Measurements from ENCODE around the gene RANBP9. TPM values are rescaled to one million over a fixed set of nuclear protein-coding genes. Genes with fewer than 3 reads are reported as not detected.

The RANBP9 gene
- total RNA-seq, 1 experiment from 2014 or later, result 57.4 TPM

GRCh38 chr6:13654496-13654895, 57.1 kb downstream of the RANBP9 start:
- no peak overlapping the region for H3K4me3 ChIP-seq (ENCODE audit: low read depth, low read length, poor library complexity, severe bottlenecking)
- ChIA-PET CTCF (no interaction called here), POLR2A (ENCODE audit: low non-redundant PET) (no interaction called here)
- intact Hi-C loops (cut with micrococcal nuclease; ENCODE audit: unreplicated experiment), result no loop called here
- BruUV-seq (replicated peaks), result no TSS peak
- TF ChIP-seq, protein P1, sequence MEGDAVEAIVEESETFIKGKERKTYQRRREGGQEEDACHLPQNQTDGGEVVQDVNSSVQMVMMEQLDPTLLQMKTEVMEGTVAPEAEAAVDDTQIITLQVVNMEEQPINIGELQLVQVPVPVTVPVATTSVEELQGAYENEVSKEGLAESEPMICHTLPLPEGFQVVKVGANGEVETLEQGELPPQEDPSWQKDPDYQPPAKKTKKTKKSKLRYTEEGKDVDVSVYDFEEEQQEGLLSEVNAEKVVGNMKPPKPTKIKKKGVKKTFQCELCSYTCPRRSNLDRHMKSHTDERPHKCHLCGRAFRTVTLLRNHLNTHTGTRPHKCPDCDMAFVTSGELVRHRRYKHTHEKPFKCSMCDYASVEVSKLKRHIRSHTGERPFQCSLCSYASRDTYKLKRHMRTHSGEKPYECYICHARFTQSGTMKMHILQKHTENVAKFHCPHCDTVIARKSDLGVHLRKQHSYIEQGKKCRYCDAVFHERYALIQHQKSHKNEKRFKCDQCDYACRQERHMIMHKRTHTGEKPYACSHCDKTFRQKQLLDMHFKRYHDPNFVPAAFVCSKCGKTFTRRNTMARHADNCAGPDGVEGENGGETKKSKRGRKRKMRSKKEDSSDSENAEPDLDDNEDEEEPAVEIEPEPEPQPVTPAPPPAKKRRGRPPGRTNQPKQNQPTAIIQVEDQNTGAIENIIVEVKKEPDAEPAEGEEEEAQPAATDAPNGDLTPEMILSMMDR (conservative IDR thresholded peaks at IDR 0.05; ENCODE audit: low read depth, low read length), result no peak
- no peak for TF ChIP-seq EZH2 (IDR thresholded peaks at IDR 0.05; ENCODE audit: borderline replicate concordance, low read depth, low read length, poor library complexity, severe bottlenecking)
- DNase-seq (ENCODE audit: low spot score), result no peak
- no peaks in the 10 kb centered on the region for H3K9me3 ChIP-seq (ENCODE audit: low read depth, low read length, poor library complexity, severe bottlenecking)
- peaks cover 3% of the 10 kb centered on the region for H3K4me1 ChIP-seq (ENCODE audit: insufficient read depth, low read length, poor library complexity, severe bottlenecking)
- H3K36me3 ChIP-seq (ENCODE audit: insufficient read depth, low read length, poor library complexity, severe bottlenecking), result peaks cover 9% of the 10 kb centered on the region
- H3K27ac ChIP-seq (ENCODE audit: low read depth, low read length, poor library complexity, severe bottlenecking), result no peak overlapping the region
- no peaks in the 10 kb centered on the region for H3K27me3 ChIP-seq (replicated peaks; ENCODE audit: insufficient read depth, low read depth, low read length, poor library complexity)

DNA sequence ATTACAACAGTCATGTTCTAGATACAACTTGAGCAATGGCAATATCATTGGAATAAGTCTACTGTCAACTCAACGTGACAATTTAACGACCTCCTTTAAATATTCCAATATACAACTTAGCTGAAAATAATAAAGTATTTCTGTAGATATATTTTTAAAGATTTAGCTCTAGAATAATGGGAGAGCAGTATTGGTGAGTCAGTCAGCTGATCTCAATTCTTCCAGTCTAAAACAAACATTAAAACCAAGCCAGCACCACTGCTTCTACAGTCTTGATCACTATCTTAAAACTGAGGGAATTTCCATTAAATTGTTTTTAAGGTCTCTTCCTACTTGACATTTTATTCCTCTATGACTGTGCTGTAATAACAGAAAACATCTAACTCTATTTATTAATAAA, 58.3 kb downstream of the RANBP9 start:
- Histone ChIP-seq H3K9me3 (ENCODE audit: low read depth, low read length, poor library complexity, severe bottlenecking) (no peaks in the 10 kb centered on the region), H3K36me3 (ENCODE audit: insufficient read depth, low read length, poor library complexity, severe bottlenecking) (peaks cover 9% of the 10 kb centered on the region), H3K4me1 (ENCODE audit: insufficient read depth, low read length, poor library complexity, severe bottlenecking) (peaks cover 3% of the 10 kb centered on the region), H3K27me3 (replicated peaks; ENCODE audit: insufficient read depth, low read depth, low read length, poor library complexity) (no peaks in the 10 kb centered on the region), H3K27ac (ENCODE audit: low read depth, low read length, poor library complexity, severe bottlenecking) (no peak overlapping the region), H3K4me3 (ENCODE audit: low read depth, low read length, poor library complexity, severe bottlenecking) (no peak overlapping the region)
- intact Hi-C loops (cut with micrococcal nuclease; ENCODE audit: unreplicated experiment), result no loop called here
- ChIA-PET POLR2A (ENCODE audit: low non-redundant PET) (no interaction called here), CTCF (no interaction called here)
- BruUV-seq (replicated peaks), result no TSS peak
- no peak for TF ChIP-seq EZH2 (IDR thresholded peaks at IDR 0.05; ENCODE audit: borderline replicate concordance, low read depth, low read length, poor library complexity, severe bottlenecking)
- TF ChIP-seq, protein P1 (conservative IDR thresholded peaks at IDR 0.05; ENCODE audit: low read depth, low read length), result no peak
- no peak for DNase-seq (ENCODE audit: low spot score)

DNA sequence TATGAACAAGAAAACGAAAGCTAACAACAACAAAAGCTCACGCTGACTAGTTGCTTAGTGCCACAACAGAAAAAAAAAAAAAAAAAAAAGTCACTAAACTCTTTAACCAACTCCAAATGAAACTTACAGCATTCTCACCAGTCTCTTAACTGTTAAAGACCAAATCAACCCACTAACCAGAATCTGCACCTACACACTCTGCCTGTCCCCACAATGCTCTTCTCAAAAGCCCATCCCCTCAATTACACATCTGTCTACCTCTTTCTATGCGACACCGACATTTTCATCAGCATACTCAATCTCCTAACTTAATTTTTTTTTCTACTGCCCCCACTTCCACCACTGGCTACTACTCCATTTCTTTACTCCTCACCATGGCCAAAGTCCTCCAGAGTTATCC, 62.2 kb downstream of the RANBP9 start:
- CTCF ChIA-PET, result interaction anchor here (0.7 kb wide), 1 partner anchor 253 kb away, joined by 8 read pairs; no protein-coding TSS in a partner anchor
- no peak for DNase-seq (ENCODE audit: low spot score)
- TF ChIP-seq, protein P1 (conservative IDR thresholded peaks at IDR 0.05; ENCODE audit: low read depth, low read length), result no peak
- no peak for TF ChIP-seq EZH2 (IDR thresholded peaks at IDR 0.05; ENCODE audit: borderline replicate concordance, low read depth, low read length, poor library complexity, severe bottlenecking)
- POLR2A ChIA-PET (ENCODE audit: low non-redundant PET), result no interaction called here
- Histone ChIP-seq H3K9me3 (ENCODE audit: low read depth, low read length, poor library complexity, severe bottlenecking) (no peaks in the 10 kb centered on the region), H3K4me3 (ENCODE audit: low read depth, low read length, poor library complexity, severe bottlenecking) (no peak overlapping the region), H3K27me3 (replicated peaks; ENCODE audit: insufficient read depth, low read depth, low read length, poor library complexity) (no peaks in the 10 kb centered on the region), H3K4me1 (ENCODE audit: insufficient read depth, low read length, poor library complexity, severe bottlenecking) (peaks cover 3% of the 10 kb centered on the region), H3K27ac (ENCODE audit: low read depth, low read length, poor library complexity, severe bottlenecking) (no peak overlapping the region), H3K36me3 (ENCODE audit: insufficient read depth, low read length, poor library complexity, severe bottlenecking) (peaks cover 12% of the 10 kb centered on the region)
- no TSS peak for BruUV-seq (replicated peaks)
- intact Hi-C loops (cut with micrococcal nuclease; ENCODE audit: unreplicated experiment), result no loop called here
